HepG2 (cell line): Measurements from ENCODE around the gene CFAP45. TPM values are rescaled to one million over a fixed set of nuclear protein-coding genes. Genes with fewer than 3 reads are reported as not detected.

Source experiments
- ATAC-seq: fragments of 200-7000 bp; cut with Tn5 transposase; 3 replicates; pipeline ENCODE4 v1.9.1; 2020; ENCODE audit warnings: mild to moderate bottlenecking, moderate library complexity
- BruUV-seq: library from RNA; stranded (reverse); fragments of 400-500 nt; replicated peaks from 2 replicates; lab custom pipeline; 2021; lab: Mats Ljungman, UMichigan
- CTCF ChIA-PET: fragments of 300-600 bp; formaldehyde crosslinking; extraction: SDS; loops from one replicate; lab custom pipeline; 2021; ENCODE audit warnings: low total read pairs, inconsistent platforms, low intra/inter-chr PET ratio; lab: Yijun Ruan, JAX
- POLR2A ChIA-PET: fragments of 350-600 bp; sonication (Branson Sonifier 250); formaldehyde crosslinking; loops from one replicate; lab custom pipeline; 2020; ENCODE audit warnings: antibody characterized with exemption, inconsistent platforms; lab: Yijun Ruan, JAX
- DNase-seq: peaks from one replicate; pipeline ENCODE4 v3.0.0-alpha.2; 2015; ENCODE audit warnings: low spot score
- FAIRE-seq: peaks from 3 replicates; lab custom pipeline; 2011; peaks lifted over from hg19 to GRCh38; lab: Jason Lieb, UNC
- H2AFZ ChIP-seq: one replicate; pipeline ENCODE4 v1.6.1; 2011; ENCODE audit warnings: low read length, inconsistent platforms
- H3K27ac ChIP-seq: fragments of 300-600 bp; 3 replicates; pipeline ENCODE4 v1.8.0; 2011; ENCODE audit warnings: mixed run types, mild to moderate bottlenecking, mixed read lengths, low read length, inconsistent platforms; ENCODE audit not compliant: insufficient read depth; ENCODE audit errors: extremely low read length
- H3K27me3 ChIP-seq, 2 experiments: fragments of 200-600 bp in 1 of 2; 2 replicates in 1 of 2; 3 replicates in 1 of 2; pipeline versions ENCODE4 v1.6.0 to v1.8.0; 2011; ENCODE audit warnings: low read length in 2 of 2, mild to moderate bottlenecking in 2 of 2, moderate library complexity in 2 of 2, inconsistent platforms in 1 of 2; ENCODE audit not compliant: insufficient read depth in 2 of 2, control insufficient read depth in 1 of 2
- H3K36me3 ChIP-seq, 2 experiments: fragments of 200-600 bp in 1 of 2; replicated peaks in 1 of 2; 2 replicates in 1 of 2; 3 replicates in 1 of 2; pipeline versions ENCODE4 v1.5.1 to v1.8.0; 2011; ENCODE audit warnings: low read length in 2 of 2, inconsistent platforms in 1 of 2; ENCODE audit not compliant: insufficient read depth in 2 of 2, control insufficient read depth in 1 of 2
- H3K4me1 ChIP-seq: 2 replicates; pipeline ENCODE4 v1.5.1; 2012; ENCODE audit warnings: low read length, inconsistent platforms; ENCODE audit not compliant: insufficient read depth
- H3K4me2 ChIP-seq: 2 replicates; pipeline ENCODE4 v1.6.0; 2011; ENCODE audit warnings: low read depth, low read length, inconsistent platforms
- H3K4me3 ChIP-seq, 3 experiments: fragments of 200-600 bp in 1 of 3; sonication (generic), shearing (Covaris generic) in 1 of 3; replicated peaks in 1 of 3; 2 replicates each; pipeline ENCODE4 v1.5.1; 2011 to 2016; ENCODE audit warnings: low read length in 3 of 3, inconsistent platforms in 2 of 3, low read depth in 2 of 3, mild to moderate bottlenecking in 2 of 3, control low read depth in 1 of 3, mixed read lengths in 1 of 3; ENCODE audit not compliant: insufficient read depth in 1 of 3
- H3K79me2 ChIP-seq: one replicate; pipeline ENCODE4 v1.6.1; 2011; ENCODE audit warnings: low read length, inconsistent platforms; ENCODE audit not compliant: insufficient read depth
- H3K9ac ChIP-seq: 2 replicates; pipeline ENCODE4 v1.6.0; 2011; ENCODE audit warnings: mild to moderate bottlenecking, low read depth, low read length, inconsistent platforms; ENCODE audit not compliant: insufficient read depth
- H3K9me3 ChIP-seq: 2 replicates; pipeline ENCODE4 v1.5.1; 2012; ENCODE audit warnings: mild to moderate bottlenecking, low read length
- H4K20me1 ChIP-seq: 2 replicates; pipeline ENCODE4 v1.6.0; 2011; ENCODE audit warnings: inconsistent platforms, mild to moderate bottlenecking, low read length, moderate library complexity; ENCODE audit not compliant: insufficient read depth
- DMAP1 ChIP-seq: IDR thresholded peaks from 2 replicates; pipeline ENCODE4 v1.6.1; 2016
- ELF4 ChIP-seq: sonication (generic); formaldehyde crosslinking; IDR thresholded peaks from 2 replicates; pipeline ENCODE4 v1.5.0; 2020; ENCODE audit warnings: missing genetic modification reagents, mild to moderate bottlenecking, moderate library complexity, borderline replicate concordance
- FOXK1 ChIP-seq: sonication (generic); formaldehyde crosslinking; IDR thresholded peaks from 2 replicates; pipeline ENCODE4 v1.4.0; 2020; ENCODE audit warnings: low read depth, missing genetic modification reagents, borderline replicate concordance
- GATA4 ChIP-seq: sonication (generic); IDR thresholded peaks from 2 replicates; pipeline ENCODE4 v1.6.1; 2016; ENCODE audit warnings: antibody characterized with exemption, low read depth, borderline replicate concordance
- ZBTB20 ChIP-seq: sonication (generic); formaldehyde crosslinking; IDR thresholded peaks from 2 replicates; pipeline ENCODE4 v1.8.1; 2023; ENCODE audit warnings: missing genetic modification reagents, low read depth, mild to moderate bottlenecking, borderline replicate concordance
- ZMYM3 ChIP-seq: sonication (generic); formaldehyde crosslinking; IDR thresholded peaks from 2 replicates; pipeline ENCODE4 v1.5.1; 2020; ENCODE audit warnings: mild to moderate bottlenecking, missing genetic modification reagents
- ZNF512B ChIP-seq: sonication (generic); formaldehyde crosslinking; IDR thresholded peaks from 2 replicates; pipeline ENCODE4 v1.5.1; 2020; ENCODE audit warnings: missing genetic modification reagents, mild to moderate bottlenecking, borderline replicate concordance
- ZSCAN9 ChIP-seq: IDR thresholded peaks from 2 replicates; pipeline ENCODE4 v1.6.1; 2016; ENCODE audit warnings: borderline replicate concordance
- WGBS: methylation state at CpG from one replicate; pipeline ENCODE4 v1.1.6; 2017; ENCODE audit warnings: low lambda C conversion rate; 5-methylcytosine and 5-hydroxymethylcytosine counted together
- in situ Hi-C: cut with HindIII; loops from 2 replicates; pipeline ENCODE4 v1.10.0; 2017; ENCODE audit warnings: low pct_unique_long_range_greater_than_20kb; ENCODE audit not compliant: extremely low pct_ligation_motif_present
- intact Hi-C: fragments of 100-400 bp; cut with micrococcal nuclease; formaldehyde crosslinking; loops from one replicate; pipeline ENCODE4 v1.10.0; 2022; ENCODE audit not compliant: unreplicated experiment
- polyA plus RNA-seq, 8 experiments: library from polyadenylated mRNA; depleted of rRNA in 3 of 8; stranded (reverse) in 7 of 8; unstranded in 1 of 8; fragments of >200 nt; fragmentation: Illumina TruSeq in 4 of 8; extraction: Trizol in 4 of 8; gene quantifications; 2 replicates each; pipeline versions ENCODE4 v1.2.1 to v1.2.3, GENCODE V29; 2011 to 2016; ENCODE audit warnings: low read depth in 4 of 8, missing spikeins in 1 of 8, mixed read lengths in 1 of 8; ENCODE audit not compliant: insufficient read depth in 1 of 8
- total RNA-seq, 5 experiments: library from RNA; depleted of rRNA; stranded (reverse); fragments of >200 nt; fragmentation: Illumina TruSeq; extraction: Trizol; gene quantifications; 2 replicates each; pipeline ENCODE4 v1.2.3, GENCODE V29; 2016; ENCODE audit warnings: low read depth in 1 of 5

CFAP45 gene
- total and polyA plus RNA-seq, 2 of the 13 experiments (the other 11 are each of a cell fraction or from before 2014, with no cell fraction given) = not detected

GRCh38 chr1:159930634-159931033 lies 30.7 kb upstream of the CFAP45 start:
- ATAC-seq (no peak), FAIRE-seq (no peak), DNase-seq (no peak)
- no peaks in the 10 kb centered on the region for H3K79me2 ChIP-seq
- 61% methylated on average over 8 of the region's 8 CpGs for WGBS
- H3K36me3 ChIP-seq = no peaks in the 10 kb centered on the region
- POLR2A ChIA-PET = no interaction called here
- intact Hi-C loops = no loop called here
- no peak overlapping the region for H2AFZ ChIP-seq
- H3K4me3 ChIP-seq = no peak overlapping the region
- CTCF ChIA-PET = no interaction called here
- no TSS peak for BruUV-seq
- peaks cover 5% of the 10 kb centered on the region; the same call in 1 of the 2 replicates for H3K4me1 ChIP-seq
- H3K9me3 ChIP-seq = no peaks in the 10 kb centered on the region
- TF ChIP-seq ZNF512B (CRISPR knock-in tag) (no peak), ZBTB20 (CRISPR knock-in tag) (no peak), ZSCAN9 (CRISPR knock-in tag) (no peak), FOXK1 (CRISPR knock-in tag) (no peak), ELF4 (no peak), DMAP1 (CRISPR knock-in tag) (no peak), ZMYM3 (CRISPR knock-in tag) (no peak), GATA4 (no peak)
- H4K20me1 ChIP-seq = no peaks in the 10 kb centered on the region
- no peak overlapping the region for H3K9ac ChIP-seq
- no peak overlapping the region for H3K4me2 ChIP-seq
- no peak overlapping the region for H3K27ac ChIP-seq
- in situ Hi-C loops = no loop called here
- peaks cover 8 to 44% of the 10 kb centered on the region in 2 experiments for H3K27me3 ChIP-seq
